Measurements from ENCODE around the gene FSD1.
"Not testable (repeated sequence)": the region's sequence is repeated elsewhere in the genome, so short reads cannot be mapped to it uniquely, and the experiment has no call there.

FSD1 gene

GRCh38 chr19:4304538-4305256 lies at the start of gene FSD1:
TSS of gene FSD1 (plus strand) at chr19:4304598. CDS start at chr19:4304747, 149 bp downstream.
- DNase-seq, result peak in 39 of 56 donors; percentile 3 to 61 (median 23)

GRCh38 chr19:4256563-4256962 lies 47.8 kb upstream of the FSD1 start:
- DNase-seq, result no peak

- DNase-seq, result no peak
Measured at GRCh38 chr19:4257025-4257424, 47.4 kb upstream of the FSD1 start.

GRCh38 chr19:4258181-4258580 lies 46.2 kb upstream of the FSD1 start:
- no peak for DNase-seq

- no peak for DNase-seq
Measured at GRCh38 chr19:4260613-4261191, 43.7 kb upstream of the FSD1 start.

- DNase-seq, result no peak
Measured at GRCh38 chr19:4264812-4265211, 39.6 kb upstream of the FSD1 start.

- DNase-seq, result no peak
Measured at GRCh38 chr19:4266253-4267000, 38.0 kb upstream of the FSD1 start.

- peak in 17 of 56 donors; percentile 0 to 59 (median 16) for DNase-seq
Measured at GRCh38 chr19:4267101-4267900, 37.1 kb upstream of the FSD1 start.

GRCh38 chr19:4267901-4268815 lies 36.2 kb upstream of the FSD1 start:
- DNase-seq, result no peak

- no peak for DNase-seq
Measured at GRCh38 chr19:4268816-4269430, 35.5 kb upstream of the FSD1 start.

GRCh38 chr19:4272894-4273293 lies 31.5 kb upstream of the FSD1 start:
- DNase-seq, result no peak

GRCh38 chr19:4274321-4274686 lies 30.1 kb upstream of the FSD1 start:
- not testable (repeated sequence) for DNase-seq

GRCh38 chr19:4277191-4277696 lies 27.2 kb upstream of the FSD1 start:
- no peak for DNase-seq

- DNase-seq, result no peak
Measured at GRCh38 chr19:4278010-4278409, 26.4 kb upstream of the FSD1 start.

- DNase-seq, result peak in 2 of 56 donors; percentile 12 to 21
Measured at GRCh38 chr19:4278419-4279266, 25.8 kb upstream of the FSD1 start, which contains the start of gene SHD. TSS of gene SHD (plus strand) at chr19:4279266. CDS start at chr19:4280064, 798 bp downstream.

GRCh38 chr19:4279267-4279529 lies 25.2 kb upstream of the FSD1 start:
- no peak for DNase-seq

GRCh38 chr19:4279530-4280422 lies 24.6 kb upstream of the FSD1 start:
- DNase-seq, result no peak
